ENCODE measurements around the gene SEPTIN10. TPM values are rescaled to one million over a fixed set of nuclear protein-coding genes. Genes with fewer than 3 reads are reported as not detected.

The SEPTIN10 gene
- total and polyA plus RNA-seq, 2 of the 8 experiments (the other 6 are each of a cell fraction or from before 2014, with no cell fraction given): 23.7 to 101 TPM

DNA sequence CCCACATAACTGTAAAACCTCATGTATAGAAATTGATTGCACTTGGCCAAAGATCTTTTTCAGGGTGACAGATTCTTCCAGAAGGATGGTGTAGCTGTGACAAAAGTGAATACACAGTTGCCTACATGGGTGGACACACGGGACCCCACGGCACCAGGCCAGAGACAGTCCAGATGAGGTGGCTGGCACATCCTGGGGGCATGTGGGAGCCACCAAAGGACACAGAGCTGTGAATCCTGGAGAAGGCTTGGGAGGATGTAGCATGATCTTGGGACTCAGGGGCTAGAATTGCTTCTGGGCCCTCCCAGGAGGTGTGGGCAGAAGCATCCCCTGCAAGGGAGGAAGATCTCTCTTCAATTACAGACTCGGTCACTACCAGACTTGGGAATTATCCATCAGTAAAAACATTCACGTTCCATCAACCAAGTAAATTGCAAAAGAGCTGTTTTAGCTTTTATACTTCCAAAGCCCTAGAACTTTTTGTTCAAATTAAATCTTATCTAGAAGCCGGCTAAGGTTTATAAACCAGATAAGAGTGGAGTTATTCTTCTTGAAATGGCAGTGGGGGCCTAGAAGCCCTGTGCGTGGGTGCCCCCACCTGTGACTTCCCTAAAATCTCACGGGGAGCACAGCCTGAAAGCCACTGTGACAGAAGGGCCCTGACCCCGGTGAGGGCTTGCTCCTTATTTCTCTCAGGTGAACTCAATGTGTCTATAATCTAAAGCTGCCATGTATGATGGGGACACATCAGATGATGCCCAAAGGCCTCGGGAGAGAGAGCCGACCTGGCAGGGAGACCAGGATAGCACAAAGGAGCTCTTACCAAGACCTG, 81.7 kb downstream of the SEPTIN10 start:
- FAIRE-seq (no peak), DNase-seq (ENCODE audit: low read depth in 1 of 2, low spot score in 2 of 2) (no peak)
- Histone ChIP-seq H3K18ac (ENCODE audit: extremely low read depth, low read length) (no peak overlapping the region), H4K8ac (ENCODE audit: extremely low read depth, insufficient read depth, low read length) (no peak overlapping the region), H3K56ac (replicated peaks; ENCODE audit: insufficient read length, low read depth, low read length) (no peak overlapping the region), H3K4me1 (replicated peaks in 1 of 4; ENCODE audit: control insufficient read depth in 3 of 4, insufficient read depth in 4 of 4, low read length in 3 of 4) (no peaks in the 10 kb centered on the region), H4K5ac (ENCODE audit: insufficient read length, low read depth, low read length) (no peak overlapping the region), H2AK5ac (ENCODE audit: low read depth, low read length) (no peak overlapping the region), H3K27ac (ENCODE audit: low read depth, low read length) (no peak overlapping the region), H3K23ac (ENCODE audit: insufficient read length) (no peak overlapping the region), H2BK20ac (ENCODE audit: low read length) (no peak overlapping the region), H4K91ac (replicated peaks; ENCODE audit: insufficient read length, low read length) (no peak overlapping the region), H3K4ac (replicated peaks; ENCODE audit: insufficient read length, low read depth, low read length) (no peak overlapping the region), H3K9me3 (ENCODE audit: insufficient read depth in 2 of 2, low read depth in 1 of 2, low read length in 1 of 2) (peaks cover 0 to 9% of the 10 kb centered on the region in 2 experiments; a peak in 2 of 4 replicates), H3K79me2 (ENCODE audit: control insufficient read depth in 1 of 2, insufficient read depth in 2 of 2, low read length in 2 of 2) (no peaks in the 10 kb centered on the region), H4K20me1 (replicated peaks in 1 of 2; ENCODE audit: control insufficient read depth in 1 of 2, insufficient read depth in 2 of 2, low read length in 2 of 2) (no peaks in the 10 kb centered on the region), H2BK15ac (ENCODE audit: low read length) (no peak overlapping the region), H2BK5ac (ENCODE audit: low read depth, low read length) (no peak overlapping the region), H3K9ac (replicated peaks in 1 of 4; ENCODE audit: extremely low read depth in 1 of 4, low read depth in 3 of 4, low read length in 3 of 4) (no peak overlapping the region), H2AFZ (ENCODE audit: low read length) (no peak overlapping the region), H3K36me3 (ENCODE audit: control insufficient read depth in 2 of 4, insufficient read depth in 4 of 4, low read length in 3 of 4) (no peaks in the 10 kb centered on the region), H3K27me3 (replicated peaks in 1 of 4; ENCODE audit: control insufficient read depth in 3 of 4, extremely low read depth in 1 of 4, insufficient read depth in 3 of 4, low read length in 3 of 4) (no peaks in the 10 kb centered on the region), H3K23me2 (ENCODE audit: low read depth, low read length) (no peaks in the 10 kb centered on the region), H2BK120ac (replicated peaks; ENCODE audit: low read depth, low read length) (no peak overlapping the region), H3K14ac (ENCODE audit: insufficient read length) (no peak overlapping the region), H3K79me1 (ENCODE audit: low read depth, low read length) (no peaks in the 10 kb centered on the region), H2BK12ac (ENCODE audit: low read depth, low read length) (no peak overlapping the region), H3K4me3 (ENCODE audit: extremely low read depth in 1 of 4, insufficient read depth in 2 of 4, low read depth in 3 of 4, low read length in 4 of 4) (no peak overlapping the region), H3K4me2 (ENCODE audit: insufficient read depth in 1 of 2, low read depth in 2 of 2, low read length in 2 of 2) (no peak overlapping the region)
- ChIA-PET CTCF (ENCODE audit: partially characterized antibody) (interaction anchor here (0.7 to 7.9 kb wide), 5 partner anchors 8 to 572 kb away, joined by 3 to 67 read pairs (median 9); no protein-coding TSS in a partner anchor), POLR2A (ENCODE audit: partially characterized antibody) (interaction anchor here (0.7 kb wide), 1 partner anchor 9 kb away, joined by 3 read pairs; no protein-coding TSS in a partner anchor)
- 95% methylated on average over 10 of the region's 10 CpGs; no CpG with 5 or more reads in 1 of the 2 experiments for WGBS, 2 experiments (ENCODE audit: extremely low coverage in 1 of 2, insufficient coverage in 1 of 2, insufficient read length in 1 of 2, insufficient replicate concordance in 2 of 2, low coverage in 1 of 2, low lambda C conversion rate in 2 of 2, missing lambda C conversion rate in 1 of 2)
- TF ChIP-seq RXRA (IDR thresholded peaks at IDR 0.05; ENCODE audit: insufficient read depth, low read depth, low read length): no peak
- TF ChIP-seq HDAC6 (IDR thresholded peaks at IDR 0.05; ENCODE audit: low read depth, low read length): no peak
- TF ChIP-seq, protein P1, sequence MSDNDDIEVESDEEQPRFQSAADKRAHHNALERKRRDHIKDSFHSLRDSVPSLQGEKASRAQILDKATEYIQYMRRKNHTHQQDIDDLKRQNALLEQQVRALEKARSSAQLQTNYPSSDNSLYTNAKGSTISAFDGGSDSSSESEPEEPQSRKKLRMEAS (IDR thresholded peaks at IDR 0.05): no peak
- TF ChIP-seq NANOG (IDR thresholded peaks at IDR 0.05; ENCODE audit: insufficient read depth, low read depth, low read length, poor library complexity, severe bottlenecking): no peak
- TF ChIP-seq RNF2 (IDR thresholded peaks at IDR 0.05; ENCODE audit: borderline replicate concordance, low read depth, low read length, missing control alignments, poor library complexity, severe bottlenecking): no peak
- TF ChIP-seq PHF8 (conservative IDR thresholded peaks at IDR 0.05; ENCODE audit: low read depth, low read length): no peak
- no peak for TF ChIP-seq SP4 (IDR thresholded peaks at IDR 0.05; ENCODE audit: low read length)
- TF ChIP-seq TAF7 (optimal IDR thresholded peaks at IDR 0.05; ENCODE audit: borderline replicate concordance, low read depth, low read length): no peak
- TF ChIP-seq CBX5 (IDR thresholded peaks at IDR 0.05; ENCODE audit: low read depth, low read length): no peak
- no peak for TF ChIP-seq ASH2L (IDR thresholded peaks at IDR 0.05; ENCODE audit: low read length)
- TF ChIP-seq, protein P2, sequence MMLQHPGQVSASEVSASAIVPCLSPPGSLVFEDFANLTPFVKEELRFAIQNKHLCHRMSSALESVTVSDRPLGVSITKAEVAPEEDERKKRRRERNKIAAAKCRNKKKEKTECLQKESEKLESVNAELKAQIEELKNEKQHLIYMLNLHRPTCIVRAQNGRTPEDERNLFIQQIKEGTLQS (IDR thresholded peaks at IDR 0.05; ENCODE audit: insufficient read depth, low read depth, low read length): no peak

Data from H1 (cell line).